Dermis microvascular lymphatic vessel endothelial cell (primary cell): Measurements from ENCODE around the gene STT3B. TPM values are rescaled to one million over a fixed set of nuclear protein-coding genes. Genes with fewer than 3 reads are reported as not detected.
A peak's percentile ranks its signal among the peaks of the same experiment; 100 is the strongest.

ENCODE experiments used
- DNase-seq, 2 donors: peaks; one replicate each; pipeline versions ENCODE4 v3.0.0 to v3.0.0-alpha.2; 2010; ENCODE audit warnings: low read depth in 2 of 2
- total RNA-seq: library from RNA; depleted of rRNA; stranded (reverse); fragments of >200 nt; gene quantifications from 2 replicates; pipeline ENCODE4 v1.2.1, GENCODE V29; 2014

Gene STT3B
- total RNA-seq, 1 donor from 2014 or later = 130 TPM

GRCh38 chr3:31639828-31640227 lies 107.1 kb downstream of the STT3B start:
- no peak for DNase-seq

- DNase-seq = no peak
Measured at GRCh38 chr3:31645256-31645655, 112.5 kb downstream of the STT3B start.

GRCh38 chr3:31648286-31648968 lies 115.7 kb downstream of the STT3B start:
- no peak for DNase-seq

- no peak for DNase-seq
Measured at GRCh38 chr3:31652296-31652695, 119.6 kb downstream of the STT3B start.

GRCh38 chr3:31653464-31653863 lies 120.7 kb downstream of the STT3B start:
- DNase-seq = no peak

GRCh38 chr3:31654998-31655397 lies 122.3 kb downstream of the STT3B start:
- no peak for DNase-seq

- no peak for DNase-seq
Measured at GRCh38 chr3:31659246-31659645, 126.5 kb downstream of the STT3B start.

- DNase-seq = peak in 1 of 2 donors; percentile 10
Measured at GRCh38 chr3:31661286-31661685, 128.6 kb downstream of the STT3B start.

- no peak for DNase-seq
Measured at GRCh38 chr3:31661993-31662670, 129.4 kb downstream of the STT3B start.

- no peak for DNase-seq
Measured at GRCh38 chr3:31664031-31664430, 131.3 kb downstream of the STT3B start.

- no peak for DNase-seq
Measured at GRCh38 chr3:31667582-31667981, 134.9 kb downstream of the STT3B start.

GRCh38 chr3:31668242-31668641 lies 135.5 kb downstream of the STT3B start:
- no peak for DNase-seq

- peak; percentile 6 to 86 for DNase-seq
Measured at GRCh38 chr3:31670136-31670535, 137.4 kb downstream of the STT3B start.

- no peak for DNase-seq
Measured at GRCh38 chr3:31670722-31671121, 138.0 kb downstream of the STT3B start.

- DNase-seq = no peak
Measured at GRCh38 chr3:31671451-31671850, 138.7 kb downstream of the STT3B start.

GRCh38 chr3:31671976-31672375 lies 139.3 kb downstream of the STT3B start:
- no peak for DNase-seq

GRCh38 chr3:31673950-31674349 lies 141.2 kb downstream of the STT3B start:
- no peak for DNase-seq

GRCh38 chr3:31676556-31676955 lies 143.8 kb downstream of the STT3B start:
- no peak for DNase-seq

- DNase-seq = peak in 1 of 2 donors; percentile 9
Measured at GRCh38 chr3:31680072-31680870, 147.5 kb downstream of the STT3B start.
